Measurements from ENCODE around the gene P2RX3.

P2RX3 gene

GRCh38 chr11:57368106-57368844 lies 30.1 kb downstream of the P2RX3 start:
- Histone ChIP-seq H3K4me1 (ENCODE audit: control insufficient read depth, insufficient read depth, low read length) (peaks cover 5% of the 10 kb centered on the region), H3K4me3 (ENCODE audit: low read length) (no peak overlapping the region)

DNA sequence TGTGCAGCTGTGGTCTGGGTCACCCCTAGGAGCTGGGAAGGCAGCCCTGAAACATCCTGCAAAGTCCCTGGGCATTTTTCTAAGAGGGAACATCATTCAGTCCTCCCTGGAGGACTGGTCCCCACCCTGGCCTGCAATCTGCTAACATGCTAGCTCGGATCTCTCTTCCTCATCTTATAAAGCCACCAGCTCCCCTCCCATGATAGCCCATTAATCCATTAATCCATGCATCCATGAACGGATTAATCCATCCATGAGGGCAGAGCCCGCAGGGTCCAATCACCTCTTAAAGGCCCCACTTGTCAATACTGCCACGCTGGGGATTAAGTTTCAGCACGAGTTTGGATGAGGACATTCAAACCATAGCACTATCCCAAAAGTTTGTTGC lies 30.7 kb downstream of the P2RX3 start:
- no peak overlapping the region for H3K9ac ChIP-seq (ENCODE audit: low read depth, low read length)
- H3K9me3 ChIP-seq (replicated peaks; ENCODE audit: low read length): no peaks in the 10 kb centered on the region
- no peak overlapping the region for H3K4me3 ChIP-seq (ENCODE audit: low read length)
- no peak overlapping the region for H3K4me2 ChIP-seq (ENCODE audit: low read length)
- peaks cover 5% of the 10 kb centered on the region for H3K4me1 ChIP-seq (ENCODE audit: control insufficient read depth, insufficient read depth, low read length)
- peaks cover 52% of the 10 kb centered on the region for H3K27me3 ChIP-seq (ENCODE audit: control insufficient read depth, insufficient read depth, low read length)
- H3K36me3 ChIP-seq (ENCODE audit: insufficient read depth, low read length): no peaks in the 10 kb centered on the region

More at GRCh38 chr11:57368106-57368844, 30.1 kb downstream of the P2RX3 start:
- no peaks in the 10 kb centered on the region for H3K9me3 ChIP-seq (replicated peaks; ENCODE audit: low read length)
- no peak overlapping the region for H3K4me2 ChIP-seq (ENCODE audit: low read length)
- H3K9ac ChIP-seq (ENCODE audit: low read depth, low read length): no peak overlapping the region
- peaks cover 57% of the 10 kb centered on the region for H3K27me3 ChIP-seq (ENCODE audit: control insufficient read depth, insufficient read depth, low read length)
- H3K36me3 ChIP-seq (ENCODE audit: insufficient read depth, low read length): no peaks in the 10 kb centered on the region

DNA sequence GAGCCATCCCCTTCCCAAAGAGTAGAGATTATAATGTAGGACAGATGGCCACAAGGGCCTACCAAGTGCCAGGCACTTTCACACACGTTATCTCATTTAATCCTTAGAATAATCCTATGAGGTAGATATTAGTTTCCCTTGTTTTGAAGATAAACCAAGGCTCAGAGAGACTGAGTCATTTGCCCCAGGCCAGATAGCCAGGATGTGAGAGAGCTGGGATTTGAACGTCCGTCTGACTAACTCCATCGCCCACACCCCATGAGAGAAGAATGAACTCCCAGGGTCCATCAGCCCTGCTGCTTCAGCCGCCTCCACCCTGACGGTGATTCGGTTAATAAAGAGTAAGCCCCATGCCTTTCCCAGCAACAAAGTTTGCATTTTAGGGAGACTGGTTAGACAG lies 32.1 kb downstream of the P2RX3 start:
- peaks cover 42% of the 10 kb centered on the region for H3K27me3 ChIP-seq (ENCODE audit: control insufficient read depth, insufficient read depth, low read length)
- no peak overlapping the region for H3K9ac ChIP-seq (ENCODE audit: low read depth, low read length)
- no peak overlapping the region for H3K4me3 ChIP-seq (ENCODE audit: low read length)
- no peak overlapping the region for H3K4me2 ChIP-seq (ENCODE audit: low read length)
- H3K9me3 ChIP-seq (replicated peaks; ENCODE audit: low read length): no peaks in the 10 kb centered on the region
- H3K4me1 ChIP-seq (ENCODE audit: control insufficient read depth, insufficient read depth, low read length): peaks cover 5% of the 10 kb centered on the region
- no peaks in the 10 kb centered on the region for H3K36me3 ChIP-seq (ENCODE audit: insufficient read depth, low read length)

GRCh38 chr11:57370941-57371340 lies 32.8 kb downstream of the P2RX3 start:
- H3K4me2 ChIP-seq (ENCODE audit: low read length): no peak overlapping the region
- H3K4me3 ChIP-seq (ENCODE audit: low read length): no peak overlapping the region
- peaks cover 5% of the 10 kb centered on the region for H3K4me1 ChIP-seq (ENCODE audit: control insufficient read depth, insufficient read depth, low read length)
- H3K9ac ChIP-seq (ENCODE audit: low read depth, low read length): no peak overlapping the region
- H3K9me3 ChIP-seq (replicated peaks; ENCODE audit: low read length): no peaks in the 10 kb centered on the region
- H3K36me3 ChIP-seq (ENCODE audit: insufficient read depth, low read length): no peaks in the 10 kb centered on the region
- peaks cover 36% of the 10 kb centered on the region for H3K27me3 ChIP-seq (ENCODE audit: control insufficient read depth, insufficient read depth, low read length)

GRCh38 chr11:57373146-57373545 lies 35.0 kb downstream of the P2RX3 start:
- Histone ChIP-seq H3K4me2 (ENCODE audit: low read length) (no peak overlapping the region), H3K4me1 (ENCODE audit: control insufficient read depth, insufficient read depth, low read length) (peaks cover 5% of the 10 kb centered on the region), H3K27me3 (ENCODE audit: control insufficient read depth, insufficient read depth, low read length) (peaks cover 42% of the 10 kb centered on the region), H3K9ac (ENCODE audit: low read depth, low read length) (no peak overlapping the region), H3K4me3 (ENCODE audit: low read length) (no peak overlapping the region), H3K9me3 (replicated peaks; ENCODE audit: low read length) (no peaks in the 10 kb centered on the region), H3K36me3 (ENCODE audit: insufficient read depth, low read length) (no peaks in the 10 kb centered on the region)

DNA sequence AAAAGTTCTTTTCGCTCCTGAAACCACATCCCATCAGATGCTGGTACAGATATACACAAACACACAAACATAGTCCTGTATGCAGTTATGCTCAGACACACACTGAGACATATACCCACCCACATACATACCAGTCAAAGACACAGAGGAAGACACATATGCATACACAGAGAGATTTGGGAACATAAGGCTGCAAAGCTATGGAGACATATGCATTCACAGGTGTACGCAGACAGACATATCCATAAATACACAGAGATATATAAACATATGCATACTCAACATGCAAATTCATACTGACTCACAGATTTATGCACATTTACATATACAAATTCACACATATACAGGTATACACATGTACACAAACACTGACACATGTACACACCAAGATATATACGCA lies 36.8 kb downstream of the P2RX3 start:
- Histone ChIP-seq H3K4me1 (ENCODE audit: control insufficient read depth, insufficient read depth, low read length) (peaks cover 5% of the 10 kb centered on the region), H3K4me2 (ENCODE audit: low read length) (no peak overlapping the region), H3K36me3 (ENCODE audit: insufficient read depth, low read length) (no peaks in the 10 kb centered on the region), H3K4me3 (ENCODE audit: low read length) (no peak overlapping the region), H3K9ac (ENCODE audit: low read depth, low read length) (no peak overlapping the region), H3K27me3 (ENCODE audit: control insufficient read depth, insufficient read depth, low read length) (peaks cover 38% of the 10 kb centered on the region), H3K9me3 (replicated peaks; ENCODE audit: low read length) (no peaks in the 10 kb centered on the region)

- no peak overlapping the region for H3K4me2 ChIP-seq (ENCODE audit: low read length)
- H3K27me3 ChIP-seq (ENCODE audit: control insufficient read depth, insufficient read depth, low read length): peaks cover 38% of the 10 kb centered on the region
- no peaks in the 10 kb centered on the region for H3K36me3 ChIP-seq (ENCODE audit: insufficient read depth, low read length)
- no peaks in the 10 kb centered on the region for H3K4me1 ChIP-seq (ENCODE audit: control insufficient read depth, insufficient read depth, low read length)
- H3K9me3 ChIP-seq (replicated peaks; ENCODE audit: low read length): no peaks in the 10 kb centered on the region
- H3K9ac ChIP-seq (ENCODE audit: low read depth, low read length): no peak overlapping the region
- no peak overlapping the region for H3K4me3 ChIP-seq (ENCODE audit: low read length)
Observed at GRCh38 chr11:57375490-57375889, 37.3 kb downstream of the P2RX3 start.

DNA sequence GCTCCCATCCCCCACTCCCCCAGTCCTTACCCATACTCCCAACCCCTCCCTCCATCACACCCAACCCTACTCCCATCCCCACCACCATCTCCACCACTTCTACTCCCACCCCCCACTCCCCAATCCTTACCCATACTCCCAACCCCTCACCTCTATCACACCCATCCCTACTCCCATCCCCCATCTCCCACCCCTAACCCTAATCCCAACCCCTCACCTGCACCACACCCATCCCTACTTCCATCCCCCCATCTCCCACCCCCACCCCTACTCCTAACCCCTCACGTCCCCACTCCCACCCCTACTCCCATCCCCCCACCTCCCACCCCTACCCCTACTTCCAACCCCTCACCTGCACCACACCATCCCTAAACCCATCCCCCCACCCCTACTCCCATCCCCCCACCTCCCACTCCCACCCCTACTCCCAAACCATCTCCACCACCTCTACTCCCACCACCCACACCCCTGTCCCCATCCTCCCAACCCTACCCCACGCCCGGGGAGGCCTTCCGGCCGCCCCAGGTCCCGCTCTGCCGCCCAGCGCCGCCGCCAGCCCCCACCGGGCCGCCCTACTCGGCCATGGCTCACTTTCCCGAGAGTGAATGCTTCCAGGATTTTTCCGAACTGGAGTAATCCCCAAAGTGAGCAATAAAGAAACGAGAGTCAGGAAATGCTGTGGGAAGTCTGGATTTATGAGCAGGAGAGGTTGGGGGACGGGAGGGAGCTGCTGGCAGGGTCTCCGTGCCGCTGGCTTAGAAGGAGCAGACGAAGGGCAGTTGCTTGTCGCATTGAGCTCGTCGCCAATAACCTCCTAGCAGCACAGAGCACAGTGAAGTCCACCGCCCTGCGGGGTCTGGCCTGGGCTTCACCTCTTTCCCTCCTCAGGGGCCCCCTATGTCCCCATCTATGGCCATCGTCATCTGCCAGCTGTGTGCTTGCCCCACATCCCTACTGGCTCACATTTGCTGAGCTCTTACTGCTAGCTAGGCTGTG lies 38.2 kb downstream of the P2RX3 start:
- Histone ChIP-seq H3K4me2 (ENCODE audit: low read length) (no peak overlapping the region), H3K4me3 (ENCODE audit: low read length) (no peak overlapping the region), H3K9me3 (replicated peaks; ENCODE audit: low read length) (no peaks in the 10 kb centered on the region), H3K36me3 (ENCODE audit: insufficient read depth, low read length) (no peaks in the 10 kb centered on the region), H3K9ac (ENCODE audit: low read depth, low read length) (no peak overlapping the region), H3K4me1 (ENCODE audit: control insufficient read depth, insufficient read depth, low read length) (no peaks in the 10 kb centered on the region), H3K27me3 (ENCODE audit: control insufficient read depth, insufficient read depth, low read length) (peaks cover 38% of the 10 kb centered on the region)

- H3K9ac ChIP-seq (ENCODE audit: low read depth, low read length): no peak overlapping the region
- H3K4me2 ChIP-seq (ENCODE audit: low read length): no peak overlapping the region
- no peaks in the 10 kb centered on the region for H3K9me3 ChIP-seq (replicated peaks; ENCODE audit: low read length)
- H3K4me3 ChIP-seq (ENCODE audit: low read length): no peak overlapping the region
- peaks cover 38% of the 10 kb centered on the region for H3K27me3 ChIP-seq (ENCODE audit: control insufficient read depth, insufficient read depth, low read length)
- H3K4me1 ChIP-seq (ENCODE audit: control insufficient read depth, insufficient read depth, low read length): no peaks in the 10 kb centered on the region
- no peaks in the 10 kb centered on the region for H3K36me3 ChIP-seq (ENCODE audit: insufficient read depth, low read length)
Observed at GRCh38 chr11:57377107-57377506, 39.0 kb downstream of the P2RX3 start.

DNA sequence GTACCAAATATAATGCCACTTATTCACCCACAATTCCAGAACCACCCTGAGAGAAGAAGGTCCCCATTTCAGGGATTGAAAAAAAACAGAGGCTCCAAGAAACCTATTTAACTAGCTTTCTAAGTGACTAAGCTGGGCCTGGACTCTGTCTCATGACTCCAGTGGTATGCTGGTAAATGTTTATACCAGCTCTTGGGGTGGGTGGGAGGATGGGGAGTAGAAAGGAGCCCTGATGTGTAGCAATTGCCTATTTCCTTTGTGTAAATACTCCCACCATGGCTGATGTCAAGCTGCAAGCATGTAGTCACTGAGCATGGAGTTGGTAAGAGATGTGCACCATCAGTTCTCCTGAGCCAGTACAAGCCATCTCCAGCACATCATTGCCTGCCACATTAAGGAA lies 40.0 kb downstream of the P2RX3 start:
- peaks cover 28% of the 10 kb centered on the region for H3K27me3 ChIP-seq (ENCODE audit: control insufficient read depth, insufficient read depth, low read length)
- no peak overlapping the region for H3K4me3 ChIP-seq (ENCODE audit: low read length)
- no peaks in the 10 kb centered on the region for H3K36me3 ChIP-seq (ENCODE audit: insufficient read depth, low read length)
- no peak overlapping the region for H3K9ac ChIP-seq (ENCODE audit: low read depth, low read length)
- H3K9me3 ChIP-seq (replicated peaks; ENCODE audit: low read length): no peaks in the 10 kb centered on the region
- H3K4me2 ChIP-seq (ENCODE audit: low read length): no peak overlapping the region
- H3K4me1 ChIP-seq (ENCODE audit: control insufficient read depth, insufficient read depth, low read length): no peaks in the 10 kb centered on the region

- Histone ChIP-seq H3K27me3 (ENCODE audit: control insufficient read depth, insufficient read depth, low read length) (peaks cover 36% of the 10 kb centered on the region), H3K4me3 (ENCODE audit: low read length) (no peak overlapping the region), H3K9me3 (replicated peaks; ENCODE audit: low read length) (no peaks in the 10 kb centered on the region), H3K4me2 (ENCODE audit: low read length) (no peak overlapping the region), H3K9ac (ENCODE audit: low read depth, low read length) (no peak overlapping the region), H3K36me3 (ENCODE audit: insufficient read depth, low read length) (no peaks in the 10 kb centered on the region), H3K4me1 (ENCODE audit: control insufficient read depth, insufficient read depth, low read length) (no peaks in the 10 kb centered on the region)
Observed at GRCh38 chr11:57379732-57380131, 41.6 kb downstream of the P2RX3 start.

All from skeletal muscle satellite cell (primary cell).